Type B pancreatic cell (in vitro differentiated cells): ENCODE data around the gene SENP3. TPM values are rescaled to one million over a fixed set of nuclear protein-coding genes. Genes with fewer than 3 reads are reported as not detected.

ENCODE experiments used
- DNase-seq: peaks from one replicate; pipeline ENCODE4 v3.0.0; 2021; ENCODE audit warnings: mixed read lengths; ENCODE audit not compliant: unreplicated experiment; ENCODE audit errors: extremely low spot score
- H3K27ac Mint-ChIP-seq: 2 replicates; pipeline ENCODE4 v1.8.0; 2021; ENCODE audit warnings: mild to moderate bottlenecking, mixed read lengths
- H3K27me3 Mint-ChIP-seq: 2 replicates; pipeline ENCODE4 v1.8.0; 2021; ENCODE audit warnings: mixed read lengths
- H3K36me3 Mint-ChIP-seq: 2 replicates; pipeline ENCODE4 v1.8.0; 2021; ENCODE audit warnings: mixed read lengths
- H3K4me1 Mint-ChIP-seq: one replicate; pipeline ENCODE4 v1.8.0; 2021; ENCODE audit warnings: mixed read lengths; ENCODE audit not compliant: unreplicated experiment
- H3K4me3 Mint-ChIP-seq: 2 replicates; pipeline ENCODE4 v1.8.0; 2021; ENCODE audit warnings: mild to moderate bottlenecking, mixed read lengths
- H3K9me3 Mint-ChIP-seq: 2 replicates; pipeline ENCODE4 v1.8.0; 2021; ENCODE audit warnings: mixed read lengths
- total RNA-seq: library from RNA; stranded (reverse); gene quantifications from 2 replicates; pipeline ENCODE4 v1.2.1, GENCODE V29; 2021; ENCODE audit warnings: low replicate concordance
- TF ChIP-seq, protein P1 (sequence below): fragments of 200-600 bp; sonication (generic); conservative IDR thresholded peaks from 2 replicates; pipeline ENCODE4 v1.5.0; 2021; ENCODE audit warnings: antibody characterized with exemption, mild to moderate bottlenecking

SENP3 gene
- total RNA-seq, 1 donor from 2014 or later = 52.7 TPM

DNA sequence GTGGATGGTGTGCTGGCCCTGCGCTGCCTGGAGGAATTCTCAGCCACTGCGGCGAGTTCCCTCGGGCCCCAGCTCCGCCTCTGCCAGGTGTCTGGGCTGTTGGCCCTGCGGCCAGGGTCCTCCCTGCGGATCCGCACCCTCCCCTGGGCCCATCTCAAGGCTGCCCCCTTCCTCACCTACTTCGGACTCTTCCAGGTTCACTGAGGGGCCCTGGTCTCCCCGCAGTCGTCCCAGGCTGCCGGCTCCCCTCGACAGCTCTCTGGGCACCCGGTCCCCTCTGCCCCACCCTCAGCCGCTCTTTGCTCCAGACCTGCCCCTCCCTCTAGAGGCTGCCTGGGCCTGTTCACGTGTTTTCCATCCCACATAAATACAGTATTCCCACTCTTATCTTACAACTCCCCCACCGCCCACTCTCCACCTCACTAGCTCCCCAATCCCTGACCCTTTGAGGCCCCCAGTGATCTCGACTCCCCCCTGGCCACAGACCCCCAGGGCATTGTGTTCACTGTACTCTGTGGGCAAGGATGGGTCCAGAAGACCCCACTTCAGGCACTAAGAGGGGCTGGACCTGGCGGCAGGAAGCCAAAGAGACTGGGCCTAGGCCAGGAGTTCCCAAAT is 4.5 kb upstream of the SENP3 start:
- TF ChIP-seq, protein P1, sequence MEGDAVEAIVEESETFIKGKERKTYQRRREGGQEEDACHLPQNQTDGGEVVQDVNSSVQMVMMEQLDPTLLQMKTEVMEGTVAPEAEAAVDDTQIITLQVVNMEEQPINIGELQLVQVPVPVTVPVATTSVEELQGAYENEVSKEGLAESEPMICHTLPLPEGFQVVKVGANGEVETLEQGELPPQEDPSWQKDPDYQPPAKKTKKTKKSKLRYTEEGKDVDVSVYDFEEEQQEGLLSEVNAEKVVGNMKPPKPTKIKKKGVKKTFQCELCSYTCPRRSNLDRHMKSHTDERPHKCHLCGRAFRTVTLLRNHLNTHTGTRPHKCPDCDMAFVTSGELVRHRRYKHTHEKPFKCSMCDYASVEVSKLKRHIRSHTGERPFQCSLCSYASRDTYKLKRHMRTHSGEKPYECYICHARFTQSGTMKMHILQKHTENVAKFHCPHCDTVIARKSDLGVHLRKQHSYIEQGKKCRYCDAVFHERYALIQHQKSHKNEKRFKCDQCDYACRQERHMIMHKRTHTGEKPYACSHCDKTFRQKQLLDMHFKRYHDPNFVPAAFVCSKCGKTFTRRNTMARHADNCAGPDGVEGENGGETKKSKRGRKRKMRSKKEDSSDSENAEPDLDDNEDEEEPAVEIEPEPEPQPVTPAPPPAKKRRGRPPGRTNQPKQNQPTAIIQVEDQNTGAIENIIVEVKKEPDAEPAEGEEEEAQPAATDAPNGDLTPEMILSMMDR = no peak
- no peak overlapping the region for H3K27ac Mint-ChIP-seq
- H3K27me3 Mint-ChIP-seq = no peaks in the 10 kb centered on the region
- H3K4me1 Mint-ChIP-seq = peaks cover 41% of the 10 kb centered on the region
- H3K9me3 Mint-ChIP-seq = no peaks in the 10 kb centered on the region
- H3K36me3 Mint-ChIP-seq = no peaks in the 10 kb centered on the region
- no peak for DNase-seq
- no peak overlapping the region for H3K4me3 Mint-ChIP-seq

DNA sequence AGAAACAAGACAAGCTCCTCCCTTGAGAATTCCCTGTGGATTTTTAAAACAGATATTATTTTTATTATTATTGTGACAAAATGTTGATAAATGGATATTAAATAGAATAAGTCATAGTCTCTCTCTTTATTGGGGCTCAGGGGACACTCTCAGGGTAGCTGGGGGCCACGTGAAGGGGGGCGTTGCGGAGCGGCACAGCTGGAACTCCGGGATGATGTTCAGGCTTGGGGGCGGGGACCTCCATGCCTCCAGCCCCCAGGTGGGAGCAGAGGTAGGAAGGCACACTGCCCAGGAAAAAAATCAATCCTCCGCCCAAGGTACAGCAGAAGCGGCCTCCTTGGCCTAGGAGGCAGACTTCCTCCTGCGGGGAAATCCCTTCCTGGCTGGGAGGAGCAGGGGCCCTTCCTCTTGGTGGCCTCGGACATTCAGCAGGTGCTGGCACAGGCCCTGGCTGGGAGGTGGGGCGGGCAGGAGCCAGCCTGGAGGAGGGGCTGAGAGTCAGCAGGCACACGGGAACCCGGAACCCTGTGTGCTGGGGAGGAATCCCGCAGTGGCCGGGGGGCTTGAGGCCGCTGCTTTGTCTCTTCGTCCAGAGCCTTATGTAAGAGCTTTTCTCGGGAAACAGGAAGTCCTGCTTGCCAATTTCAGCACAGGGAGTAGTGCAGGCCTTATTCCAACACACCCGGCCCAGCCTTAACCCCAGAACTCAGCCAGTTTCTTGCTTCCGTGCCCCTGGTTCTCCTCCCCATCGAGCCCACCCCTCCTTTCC is 3.8 kb upstream of the SENP3 start:
- H3K9me3 Mint-ChIP-seq = no peaks in the 10 kb centered on the region
- H3K4me3 Mint-ChIP-seq = peak overlapping the region; percentile 80
- peak overlapping the region; percentile 92 for H3K27ac Mint-ChIP-seq
- H3K4me1 Mint-ChIP-seq = peaks cover 46% of the 10 kb centered on the region
- H3K27me3 Mint-ChIP-seq = no peaks in the 10 kb centered on the region
- DNase-seq = no peak
- TF ChIP-seq, protein P1 = no peak
- H3K36me3 Mint-ChIP-seq = peaks cover 4% of the 10 kb centered on the region

DNA sequence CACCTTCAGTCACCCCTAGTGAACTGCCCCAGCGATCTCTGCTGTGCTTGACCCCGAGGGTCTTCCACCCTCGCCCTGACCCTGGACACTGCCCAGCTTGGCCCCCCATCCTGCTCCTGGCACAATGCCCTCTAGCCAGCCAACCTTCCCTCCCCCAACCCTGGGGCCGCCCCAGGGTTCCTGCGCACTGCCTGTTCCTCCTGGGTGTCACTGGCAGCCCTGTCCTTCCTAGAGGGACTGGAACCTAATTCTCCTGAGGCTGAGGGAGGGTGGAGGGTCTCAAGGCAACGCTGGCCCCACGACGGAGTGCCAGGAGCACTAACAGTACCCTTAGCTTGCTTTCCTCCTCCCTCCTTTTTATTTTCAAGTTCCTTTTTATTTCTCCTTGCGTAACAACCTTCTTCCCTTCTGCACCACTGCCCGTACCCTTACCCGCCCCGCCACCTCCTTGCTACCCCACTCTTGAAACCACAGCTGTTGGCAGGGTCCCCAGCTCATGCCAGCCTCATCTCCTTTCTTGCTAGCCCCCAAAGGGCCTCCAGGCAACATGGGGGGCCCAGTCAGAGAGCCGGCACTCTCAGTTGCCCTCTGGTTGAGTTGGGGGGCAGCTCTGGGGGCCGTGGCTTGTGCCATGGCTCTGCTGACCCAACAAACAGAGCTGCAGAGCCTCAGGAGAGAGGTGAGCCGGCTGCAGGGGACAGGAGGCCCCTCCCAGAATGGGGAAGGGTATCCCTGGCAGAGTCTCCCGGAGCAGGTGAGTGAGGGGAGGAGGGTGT is 3.0 kb upstream of the SENP3 start, which contains the start of gene TNFSF13:
Gene TNFSF13 (plus strand): TSS at position 207 of the 776 bp plus-strand sequence. CDS start 290 bp downstream, at position 497.
- peak within 1 kb of the TSS; percentile 80 for H3K4me3 Mint-ChIP-seq
- H3K36me3 Mint-ChIP-seq = peaks cover 4% of the 10 kb centered on the region
- TF ChIP-seq, protein P1 = no peak
- no peak for DNase-seq
- H3K27ac Mint-ChIP-seq = peak within 1 kb of the TSS; percentile 97
- peaks cover 46% of the 10 kb centered on the region for H3K4me1 Mint-ChIP-seq
- no peaks in the 10 kb centered on the region for H3K9me3 Mint-ChIP-seq
- H3K27me3 Mint-ChIP-seq = no peaks in the 10 kb centered on the region

DNA sequence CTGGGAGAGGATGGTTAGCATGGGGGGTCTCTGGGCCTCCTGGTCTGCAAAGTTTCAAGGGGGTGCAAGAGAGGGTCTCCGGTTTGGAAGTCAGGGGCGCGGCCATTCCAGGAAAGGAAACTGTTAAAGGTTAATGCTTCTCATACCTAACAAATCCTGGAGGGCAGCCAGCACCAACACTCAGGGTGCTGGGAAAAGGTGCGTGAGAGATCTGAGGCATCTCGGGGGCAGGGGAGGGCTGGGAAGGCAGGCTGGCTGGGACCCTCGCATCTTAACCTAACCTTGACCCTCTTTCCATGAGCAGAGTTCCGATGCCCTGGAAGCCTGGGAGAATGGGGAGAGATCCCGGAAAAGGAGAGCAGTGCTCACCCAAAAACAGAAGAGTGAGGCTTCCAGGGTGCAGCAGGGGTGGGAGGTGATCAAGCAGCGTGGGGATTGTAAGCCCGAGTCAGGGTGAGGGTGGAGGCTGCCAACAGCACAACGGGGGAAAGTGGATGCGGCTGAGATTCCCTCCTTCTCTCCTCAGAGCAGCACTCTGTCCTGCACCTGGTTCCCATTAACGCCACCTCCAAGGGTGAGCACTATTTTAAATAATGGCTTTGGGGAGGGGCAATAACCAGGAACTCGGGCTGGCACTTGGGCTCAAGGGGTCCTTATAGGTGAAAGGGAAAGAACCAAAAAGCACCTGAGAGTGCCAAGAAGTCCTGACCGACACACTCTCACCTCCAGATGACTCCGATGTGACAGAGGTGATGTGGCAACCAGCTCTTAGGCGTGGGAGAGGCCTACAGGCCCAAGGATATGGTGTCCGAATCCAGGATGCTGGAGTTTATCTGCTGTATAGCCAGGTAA is 2.2 kb upstream of the SENP3 start:
- peaks cover 4% of the 10 kb centered on the region for H3K36me3 Mint-ChIP-seq
- peak overlapping the region; percentile 97 for H3K27ac Mint-ChIP-seq
- no peaks in the 10 kb centered on the region for H3K27me3 Mint-ChIP-seq
- peak overlapping the region; percentile 95 for H3K4me3 Mint-ChIP-seq
- H3K9me3 Mint-ChIP-seq = no peaks in the 10 kb centered on the region
- DNase-seq = no peak
- TF ChIP-seq, protein P1 = no peak
- H3K4me1 Mint-ChIP-seq = peaks cover 51% of the 10 kb centered on the region
